Measurements from ENCODE around the gene RPH3AL. TPM values are rescaled to one million over a fixed set of nuclear protein-coding genes. Genes with fewer than 3 reads are reported as not detected.

The RPH3AL gene
- total RNA-seq, 1 donor from 2014 or later, result 6.1 TPM

GRCh38 chr17:214881-215331 lies 137.7 kb downstream of the RPH3AL start:
- Histone ChIP-seq H3K36me3 (ENCODE audit: control insufficient read depth, insufficient read depth, low read length) (no peaks in the 10 kb centered on the region), H3K27me3 (ENCODE audit: control insufficient read depth, insufficient read depth, low read length) (no peaks in the 10 kb centered on the region), H3K4me3 (ENCODE audit: low read depth, low read length) (no peak overlapping the region)
- no peak for TF ChIP-seq CTCF (IDR thresholded peaks at IDR 0.05; ENCODE audit: insufficient read depth, low read length, severe bottlenecking)
- FAIRE-seq (no peak), DNase-seq (ENCODE audit: low read depth) (no peak)

GRCh38 chr17:213286-214105 lies 139.1 kb downstream of the RPH3AL start:
- no peak overlapping the region for H3K4me3 ChIP-seq (ENCODE audit: low read depth, low read length)
- H3K36me3 ChIP-seq (ENCODE audit: control insufficient read depth, insufficient read depth, low read length), result no peaks in the 10 kb centered on the region
- no peak for TF ChIP-seq CTCF (IDR thresholded peaks at IDR 0.05; ENCODE audit: insufficient read depth, low read length, severe bottlenecking)
- DNase-seq (ENCODE audit: low read depth), result no peak
- no peak for FAIRE-seq
- no peaks in the 10 kb centered on the region for H3K27me3 ChIP-seq (ENCODE audit: control insufficient read depth, insufficient read depth, low read length)

GRCh38 chr17:210402-210801 lies 142.2 kb downstream of the RPH3AL start:
- DNase-seq (ENCODE audit: low read depth) (no peak), FAIRE-seq (peak; percentile 76)
- Histone ChIP-seq H3K36me3 (ENCODE audit: control insufficient read depth, insufficient read depth, low read length) (no peaks in the 10 kb centered on the region), H3K27me3 (ENCODE audit: control insufficient read depth, insufficient read depth, low read length) (no peaks in the 10 kb centered on the region), H3K4me3 (ENCODE audit: low read depth, low read length) (no peak overlapping the region)
- TF ChIP-seq CTCF (IDR thresholded peaks at IDR 0.05; ENCODE audit: insufficient read depth, low read length, severe bottlenecking), result no peak

GRCh38 chr17:208429-208828 lies 144.2 kb downstream of the RPH3AL start:
- Histone ChIP-seq H3K27me3 (ENCODE audit: control insufficient read depth, insufficient read depth, low read length) (no peaks in the 10 kb centered on the region), H3K36me3 (ENCODE audit: control insufficient read depth, insufficient read depth, low read length) (no peaks in the 10 kb centered on the region), H3K4me3 (ENCODE audit: low read depth, low read length) (no peak overlapping the region)
- TF ChIP-seq CTCF (IDR thresholded peaks at IDR 0.05; ENCODE audit: insufficient read depth, low read length, severe bottlenecking), result no peak
- DNase-seq (ENCODE audit: low read depth) (no peak), FAIRE-seq (no peak)

GRCh38 chr17:207775-208174 lies 144.8 kb downstream of the RPH3AL start:
- TF ChIP-seq CTCF (IDR thresholded peaks at IDR 0.05; ENCODE audit: insufficient read depth, low read length, severe bottlenecking), result no peak
- DNase-seq (ENCODE audit: low read depth) (no peak), FAIRE-seq (no peak)
- Histone ChIP-seq H3K27me3 (ENCODE audit: control insufficient read depth, insufficient read depth, low read length) (no peaks in the 10 kb centered on the region), H3K4me3 (ENCODE audit: low read depth, low read length) (no peak overlapping the region), H3K36me3 (ENCODE audit: control insufficient read depth, insufficient read depth, low read length) (no peaks in the 10 kb centered on the region)

Data from bronchial epithelial cell (primary cell).